Mesenchymal stem cell (in vitro differentiated cells and primary cell): Measurements from ENCODE around the gene SLFN14.
A peak's percentile ranks its signal among the peaks of the same experiment; 100 is the strongest.

Experiments
- DNase-seq: peaks from one replicate; pipeline ENCODE4 v3.0.0-alpha.2; 2013
- H2AFZ ChIP-seq: one replicate; pipeline ENCODE4 v1.6.1; 2013; ENCODE audit warnings: low read depth, mild to moderate bottlenecking, control low read depth, inconsistent platforms, low read length, moderate library complexity
- H2AK5ac ChIP-seq: 2 replicates; pipeline ENCODE4 v1.6.1; 2013; ENCODE audit warnings: low read length, moderate library complexity, mild to moderate bottlenecking, inconsistent platforms; ENCODE audit not compliant: severe bottlenecking
- H2BK120ac ChIP-seq: one replicate; pipeline ENCODE4 v1.6.1; 2013; ENCODE audit warnings: low read depth, mild to moderate bottlenecking, inconsistent platforms, low read length, moderate library complexity
- H2BK12ac ChIP-seq, 2 experiments: one replicate each; pipeline ENCODE4 v1.6.1; 2013; ENCODE audit warnings: inconsistent platforms in 2 of 2, low read length in 2 of 2, mild to moderate bottlenecking in 2 of 2, moderate library complexity in 2 of 2, control low read depth in 1 of 2
- H2BK15ac ChIP-seq: one replicate; pipeline ENCODE4 v1.6.1; 2013; ENCODE audit warnings: mild to moderate bottlenecking, low read depth, inconsistent platforms; ENCODE audit not compliant: poor library complexity, severe bottlenecking
- H2BK5ac ChIP-seq: 2 replicates; pipeline ENCODE4 v1.6.1; 2013; ENCODE audit warnings: low read depth, mild to moderate bottlenecking, low read length, control low read depth, inconsistent platforms; ENCODE audit not compliant: poor library complexity, severe bottlenecking
- H3K14ac ChIP-seq, 2 experiments: one replicate each; pipeline ENCODE4 v1.6.1; 2013; ENCODE audit warnings: inconsistent platforms in 2 of 2, low read length in 2 of 2, control low read depth in 1 of 2, mild to moderate bottlenecking in 1 of 2, moderate library complexity in 1 of 2
- H3K18ac ChIP-seq, 2 experiments: one replicate each; pipeline ENCODE4 v1.6.1; 2013; ENCODE audit warnings: inconsistent platforms in 2 of 2, low read length in 2 of 2, control low read depth in 1 of 2, low read depth in 1 of 2, mild to moderate bottlenecking in 1 of 2
- H3K23ac ChIP-seq, 2 experiments: one replicate each; pipeline ENCODE4 v1.6.1; 2013; ENCODE audit warnings: inconsistent platforms in 2 of 2, low read length in 2 of 2, mild to moderate bottlenecking in 2 of 2, moderate library complexity in 2 of 2, control low read depth in 1 of 2
- H3K27ac ChIP-seq: 2 replicates; pipeline ENCODE4 v1.5.1; 2013; ENCODE audit warnings: mild to moderate bottlenecking, moderate library complexity, low read length, control low read depth, inconsistent platforms; ENCODE audit not compliant: poor library complexity, severe bottlenecking
- H3K27me3 ChIP-seq, 2 experiments: 2 replicates each; pipeline versions ENCODE4 v1.6.1 to v1.7.0; 2013; ENCODE audit warnings: low read length in 2 of 2, mild to moderate bottlenecking in 2 of 2, moderate library complexity in 2 of 2, control low read depth in 1 of 2, inconsistent platforms in 1 of 2; ENCODE audit not compliant: control insufficient read depth in 1 of 2, insufficient read depth in 1 of 2
- H3K36me3 ChIP-seq, 2 experiments: 2 replicates each; pipeline versions ENCODE4 v1.6.1 to v1.7.0; 2013; ENCODE audit warnings: low read length in 2 of 2, control low read depth in 1 of 2, inconsistent platforms in 1 of 2, low read depth in 1 of 2, mild to moderate bottlenecking in 1 of 2; ENCODE audit not compliant: insufficient read depth in 2 of 2, control insufficient read depth in 1 of 2
- H3K4ac ChIP-seq, 2 experiments: one replicate each; pipeline ENCODE4 v1.6.1; 2013; ENCODE audit warnings: inconsistent platforms in 2 of 2, low read length in 2 of 2, mild to moderate bottlenecking in 2 of 2, moderate library complexity in 2 of 2, control low read depth in 1 of 2, low read depth in 1 of 2
- H3K4me1 ChIP-seq: 2 replicates; pipeline ENCODE4 v1.6.1; 2013; ENCODE audit warnings: low read depth, low read length, control low read depth; ENCODE audit not compliant: control insufficient read depth, insufficient read depth
- H3K4me2 ChIP-seq: 2 replicates; pipeline ENCODE4 v1.6.1; 2013; ENCODE audit warnings: low read length, mild to moderate bottlenecking, inconsistent platforms; ENCODE audit not compliant: poor library complexity, severe bottlenecking
- H3K4me3 ChIP-seq, 2 experiments: 2 replicates each; pipeline versions ENCODE4 v1.5.1 to v1.7.0; 2013; ENCODE audit warnings: low read length in 2 of 2, mild to moderate bottlenecking in 2 of 2, control low read depth in 1 of 2, low read depth in 1 of 2; ENCODE audit not compliant: insufficient read depth in 1 of 2
- H3K79me1 ChIP-seq: replicated peaks from 2 replicates; pipeline ENCODE4 v1.6.1; 2013; ENCODE audit warnings: mild to moderate bottlenecking, control low read depth, low read length, inconsistent platforms; ENCODE audit not compliant: poor library complexity, severe bottlenecking
- H3K9ac ChIP-seq: 2 replicates; pipeline ENCODE4 v1.7.0; 2013; ENCODE audit warnings: mild to moderate bottlenecking, low read length, moderate library complexity
- H3K9me3 ChIP-seq: 2 replicates; pipeline ENCODE4 v1.7.0; 2013; ENCODE audit warnings: mild to moderate bottlenecking, low read length; ENCODE audit not compliant: control insufficient read depth
- H4K8ac ChIP-seq: one replicate; pipeline ENCODE4 v1.6.1; 2013; ENCODE audit warnings: inconsistent platforms, mild to moderate bottlenecking, low read length, moderate library complexity
- H4K91ac ChIP-seq: one replicate; pipeline ENCODE4 v1.6.1; 2013; ENCODE audit warnings: mild to moderate bottlenecking, low read length, inconsistent platforms
- WGBS: methylation state at CpG from one replicate; pipeline ENCODE4 v1.1.7; 2013; ENCODE audit warnings: mixed read lengths; 5-methylcytosine and 5-hydroxymethylcytosine counted together

SLFN14 gene

GRCh38 chr17:35603674-35604073, 43.1 kb upstream of the SLFN14 start:
- 93% methylated on average over 5 of the region's 7 CpGs for WGBS
- Histone ChIP-seq H3K9me3 (no peaks in the 10 kb centered on the region), H3K4me1 (no peaks in the 10 kb centered on the region), H3K79me1 (peaks cover 24% of the 10 kb centered on the region), H3K27ac (no peak overlapping the region), H2BK5ac (no peak overlapping the region), H3K4ac (no peak overlapping the region), H3K4me2 (no peak overlapping the region), H3K36me3 (peaks cover 22 to 73% of the 10 kb centered on the region in 2 experiments), H3K14ac (no peak overlapping the region), H4K8ac (no peak overlapping the region), H2BK15ac (no peak overlapping the region), H2AK5ac (no peak overlapping the region), H3K4me3 (no peak overlapping the region), H3K18ac (no peak overlapping the region), H2AFZ (no peak overlapping the region), H4K91ac (no peak overlapping the region), H2BK120ac (no peak overlapping the region), H3K9ac (no peak overlapping the region), H2BK12ac (no peak overlapping the region), H3K23ac (no peak overlapping the region), H3K27me3 (no peaks in the 10 kb centered on the region)
- DNase-seq = no peak

- no peak overlapping the region for H3K4me3 ChIP-seq
- H2BK15ac ChIP-seq = no peak overlapping the region
- H2AK5ac ChIP-seq = no peak overlapping the region
- H3K4ac ChIP-seq = no peak overlapping the region
- no peak overlapping the region for H3K18ac ChIP-seq
- no peaks in the 10 kb centered on the region for H3K9me3 ChIP-seq
- no peak overlapping the region for H2BK12ac ChIP-seq
- H2AFZ ChIP-seq = no peak overlapping the region
- 90% methylated on average over 5 of the region's 5 CpGs for WGBS
- no peak overlapping the region for H3K9ac ChIP-seq
- no peak overlapping the region for H3K14ac ChIP-seq
- H2BK5ac ChIP-seq = no peak overlapping the region
- no peak overlapping the region for H4K8ac ChIP-seq
- no peak for DNase-seq
- no peak overlapping the region for H3K27ac ChIP-seq
- H3K23ac ChIP-seq = no peak overlapping the region
- H4K91ac ChIP-seq = no peak overlapping the region
- peaks cover 24 to 83% of the 10 kb centered on the region in 2 experiments for H3K36me3 ChIP-seq
- H3K4me1 ChIP-seq = peaks cover 2% of the 10 kb centered on the region
- no peak overlapping the region for H2BK120ac ChIP-seq
- H3K79me1 ChIP-seq = peaks cover 23% of the 10 kb centered on the region
- H3K27me3 ChIP-seq = no peaks in the 10 kb centered on the region
- no peak overlapping the region for H3K4me2 ChIP-seq
These were observed 37.0 kb upstream of the SLFN14 start for GRCh38 chr17:35597604-35598003.

- Histone ChIP-seq H3K36me3 (peaks cover 28 to 74% of the 10 kb centered on the region in 2 experiments), H3K14ac (no peak overlapping the region), H3K4me3 (no peak overlapping the region), H2BK5ac (no peak overlapping the region), H3K27ac (no peak overlapping the region), H2BK15ac (no peak overlapping the region), H4K8ac (peak overlapping the region; percentile 77), H4K91ac (peak overlapping the region; percentile 15), H2BK120ac (peak overlapping the region; percentile 19), H2BK12ac (no peak overlapping the region), H2AFZ (no peak overlapping the region), H3K27me3 (no peaks in the 10 kb centered on the region), H3K23ac (no peak overlapping the region), H3K4me1 (peaks cover 3% of the 10 kb centered on the region), H2AK5ac (no peak overlapping the region), H3K9me3 (no peaks in the 10 kb centered on the region), H3K18ac (no peak overlapping the region), H3K79me1 (peaks cover 23% of the 10 kb centered on the region), H3K4me2 (peak overlapping the region; percentile 16), H3K9ac (no peak overlapping the region), H3K4ac (no peak overlapping the region)
- no peak for DNase-seq
- 86% methylated on average over 50 of the region's 54 CpGs for WGBS
These were observed 36.1 kb upstream of the SLFN14 start for GRCh38 chr17:35596530-35597233.

- Histone ChIP-seq H3K36me3 (peaks cover 24 to 69% of the 10 kb centered on the region in 2 experiments), H3K4me2 (no peak overlapping the region), H2AFZ (no peak overlapping the region), H3K27ac (no peak overlapping the region), H4K8ac (no peak overlapping the region), H3K14ac (no peak overlapping the region), H2BK12ac (no peak overlapping the region), H3K4me1 (peaks cover 5% of the 10 kb centered on the region), H3K4me3 (no peak overlapping the region), H3K9me3 (no peaks in the 10 kb centered on the region), H2BK15ac (no peak overlapping the region), H2AK5ac (no peak overlapping the region), H2BK5ac (no peak overlapping the region), H3K23ac (no peak overlapping the region), H3K27me3 (no peaks in the 10 kb centered on the region), H4K91ac (no peak overlapping the region), H3K79me1 (peaks cover 20% of the 10 kb centered on the region), H3K18ac (no peak overlapping the region), H3K9ac (no peak overlapping the region), H2BK120ac (no peak overlapping the region), H3K4ac (no peak overlapping the region)
- 96% methylated on average over 3 of the region's 4 CpGs for WGBS
- no peak for DNase-seq
These were observed 35.5 kb upstream of the SLFN14 start for GRCh38 chr17:35596072-35596471.
